NB4 (cell line): ENCODE data around the gene SENP2.

ENCODE experiments used
- POLR2A ChIP-seq: IDR thresholded peaks from 2 replicates; pipeline ENCODE4 v1.6.1; 2011; ENCODE audit warnings: mild to moderate bottlenecking; ENCODE audit not compliant: insufficient read length; ENCODE audit errors: extremely low read depth
- TF ChIP-seq, protein P1 (sequence below): IDR thresholded peaks from one replicate; pipeline ENCODE4 v1.5.1; 2012; ENCODE audit warnings: low read depth, low read length

DNA sequence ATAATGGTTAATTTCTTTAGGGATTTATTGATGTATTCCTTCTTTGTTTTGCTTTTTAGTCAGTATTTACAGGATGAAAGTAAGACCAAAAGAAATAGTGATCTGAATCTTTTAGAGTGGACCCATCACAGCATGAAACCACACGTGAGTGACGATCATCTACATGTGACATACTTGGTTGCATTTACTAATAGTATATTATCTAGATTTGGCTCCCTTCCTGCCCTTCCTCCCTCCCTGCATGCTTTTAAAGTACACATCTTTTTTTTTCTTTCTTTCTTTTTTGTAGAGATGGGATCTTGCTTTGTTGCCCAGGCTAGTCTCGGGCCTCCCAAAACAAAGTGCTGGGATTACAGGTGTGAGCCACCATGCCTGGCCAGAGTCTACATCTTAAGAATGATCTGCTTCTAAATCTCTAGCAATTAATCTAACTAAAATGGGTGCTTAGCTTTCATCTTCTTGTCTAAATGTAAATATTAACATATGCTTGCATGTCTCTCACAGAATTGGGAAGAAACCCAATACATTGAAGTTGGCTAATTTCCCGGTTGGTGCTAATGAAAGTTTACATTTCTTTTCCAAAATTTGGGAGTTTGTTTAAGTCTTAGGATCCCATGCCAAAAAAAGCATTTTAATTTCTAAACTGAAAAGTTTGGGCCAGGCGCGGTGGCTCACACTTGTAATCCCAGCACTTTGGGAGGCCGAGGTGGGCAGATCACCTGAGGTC is 38.0 kb downstream of the SENP2 start:
- TF ChIP-seq, protein P1, sequence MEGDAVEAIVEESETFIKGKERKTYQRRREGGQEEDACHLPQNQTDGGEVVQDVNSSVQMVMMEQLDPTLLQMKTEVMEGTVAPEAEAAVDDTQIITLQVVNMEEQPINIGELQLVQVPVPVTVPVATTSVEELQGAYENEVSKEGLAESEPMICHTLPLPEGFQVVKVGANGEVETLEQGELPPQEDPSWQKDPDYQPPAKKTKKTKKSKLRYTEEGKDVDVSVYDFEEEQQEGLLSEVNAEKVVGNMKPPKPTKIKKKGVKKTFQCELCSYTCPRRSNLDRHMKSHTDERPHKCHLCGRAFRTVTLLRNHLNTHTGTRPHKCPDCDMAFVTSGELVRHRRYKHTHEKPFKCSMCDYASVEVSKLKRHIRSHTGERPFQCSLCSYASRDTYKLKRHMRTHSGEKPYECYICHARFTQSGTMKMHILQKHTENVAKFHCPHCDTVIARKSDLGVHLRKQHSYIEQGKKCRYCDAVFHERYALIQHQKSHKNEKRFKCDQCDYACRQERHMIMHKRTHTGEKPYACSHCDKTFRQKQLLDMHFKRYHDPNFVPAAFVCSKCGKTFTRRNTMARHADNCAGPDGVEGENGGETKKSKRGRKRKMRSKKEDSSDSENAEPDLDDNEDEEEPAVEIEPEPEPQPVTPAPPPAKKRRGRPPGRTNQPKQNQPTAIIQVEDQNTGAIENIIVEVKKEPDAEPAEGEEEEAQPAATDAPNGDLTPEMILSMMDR = no peak
- TF ChIP-seq POLR2A = no peak
